GM19099 (cell line): Measurements from ENCODE around the gene C11orf91.

Source experiments
- POLR2A ChIP-seq: IDR thresholded peaks from 3 replicates; pipeline ENCODE4 v1.6.1; 2011; ENCODE audit warnings: low read depth; ENCODE audit not compliant: insufficient read length; ENCODE audit errors: extremely low read depth

Gene C11orf91

DNA sequence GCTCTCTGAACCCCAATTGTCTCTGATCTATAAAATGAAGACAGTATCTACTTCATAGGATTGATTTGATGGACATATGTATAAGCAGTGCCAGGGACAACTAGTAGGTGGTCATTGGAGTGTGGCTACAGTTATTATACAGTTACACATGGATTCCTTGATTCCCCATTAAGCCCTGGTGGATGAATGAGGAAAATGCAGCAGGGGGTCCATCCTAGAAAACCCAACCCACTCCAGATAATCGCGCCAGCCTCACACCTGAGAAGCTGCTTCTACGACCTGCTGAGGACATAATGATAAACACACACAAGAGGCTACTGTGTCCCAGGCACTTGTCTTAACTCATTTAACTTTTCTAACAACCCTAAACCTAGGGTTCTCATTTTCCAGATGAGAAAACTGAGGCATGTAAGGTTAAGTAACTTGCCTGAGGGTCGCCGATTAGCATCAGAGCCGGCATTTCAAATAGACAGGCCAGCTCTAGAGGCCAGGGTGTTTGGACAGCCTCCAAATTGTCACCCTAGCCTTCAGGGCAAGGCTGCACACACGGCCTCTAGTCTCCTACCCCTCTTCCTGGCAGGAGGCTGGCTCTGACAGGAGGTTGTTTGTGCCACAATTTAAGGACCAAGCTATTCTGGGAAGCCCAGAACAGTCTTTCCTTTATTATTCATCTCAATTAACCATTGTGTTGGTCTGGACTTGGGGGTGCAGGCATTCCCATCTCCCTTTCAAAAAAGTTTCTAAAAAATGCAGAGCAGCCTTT lies 3.8 kb upstream of the C11orf91 start:
- TF ChIP-seq POLR2A: no peak

DNA sequence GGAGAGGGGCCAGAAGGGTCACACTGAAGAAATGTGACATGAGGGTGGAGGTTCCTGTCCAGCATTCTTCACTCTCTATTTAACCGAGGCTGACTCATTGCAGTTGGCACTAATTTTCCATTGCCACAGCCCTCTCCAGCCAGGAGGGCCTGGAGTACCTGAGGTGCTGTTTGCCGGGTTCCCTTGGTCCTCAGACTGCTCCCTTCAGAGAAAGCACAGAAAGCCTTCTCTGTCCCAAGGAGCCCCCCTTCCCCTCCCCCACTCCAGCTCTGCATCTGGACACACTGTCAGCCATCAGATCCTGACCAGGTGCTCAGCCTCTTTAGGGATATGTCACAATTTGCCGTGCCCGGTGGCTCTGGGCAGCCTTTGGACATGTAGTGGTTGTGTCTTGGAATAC lies 3.2 kb upstream of the C11orf91 start:
- TF ChIP-seq POLR2A: no peak

DNA sequence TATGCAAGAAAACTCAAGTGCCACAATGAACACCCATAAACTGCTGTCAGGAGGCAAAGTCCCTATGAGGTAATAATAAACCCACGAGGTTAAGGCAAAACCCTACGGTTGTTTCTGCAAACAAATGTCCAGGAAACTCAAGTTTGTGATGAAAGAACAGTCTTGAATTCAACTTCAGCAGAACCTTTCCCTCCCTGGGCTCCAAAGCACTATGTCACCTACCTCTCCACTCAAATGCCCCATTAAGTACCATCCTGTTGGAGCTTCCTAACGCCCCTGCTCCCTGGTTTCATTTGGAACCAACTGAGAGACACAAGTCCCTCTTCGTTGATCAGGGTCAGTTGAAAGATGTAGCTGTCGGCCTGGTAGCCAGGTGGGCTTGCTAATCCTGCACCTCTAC lies 2.6 kb upstream of the C11orf91 start:
- no peak for TF ChIP-seq POLR2A

DNA sequence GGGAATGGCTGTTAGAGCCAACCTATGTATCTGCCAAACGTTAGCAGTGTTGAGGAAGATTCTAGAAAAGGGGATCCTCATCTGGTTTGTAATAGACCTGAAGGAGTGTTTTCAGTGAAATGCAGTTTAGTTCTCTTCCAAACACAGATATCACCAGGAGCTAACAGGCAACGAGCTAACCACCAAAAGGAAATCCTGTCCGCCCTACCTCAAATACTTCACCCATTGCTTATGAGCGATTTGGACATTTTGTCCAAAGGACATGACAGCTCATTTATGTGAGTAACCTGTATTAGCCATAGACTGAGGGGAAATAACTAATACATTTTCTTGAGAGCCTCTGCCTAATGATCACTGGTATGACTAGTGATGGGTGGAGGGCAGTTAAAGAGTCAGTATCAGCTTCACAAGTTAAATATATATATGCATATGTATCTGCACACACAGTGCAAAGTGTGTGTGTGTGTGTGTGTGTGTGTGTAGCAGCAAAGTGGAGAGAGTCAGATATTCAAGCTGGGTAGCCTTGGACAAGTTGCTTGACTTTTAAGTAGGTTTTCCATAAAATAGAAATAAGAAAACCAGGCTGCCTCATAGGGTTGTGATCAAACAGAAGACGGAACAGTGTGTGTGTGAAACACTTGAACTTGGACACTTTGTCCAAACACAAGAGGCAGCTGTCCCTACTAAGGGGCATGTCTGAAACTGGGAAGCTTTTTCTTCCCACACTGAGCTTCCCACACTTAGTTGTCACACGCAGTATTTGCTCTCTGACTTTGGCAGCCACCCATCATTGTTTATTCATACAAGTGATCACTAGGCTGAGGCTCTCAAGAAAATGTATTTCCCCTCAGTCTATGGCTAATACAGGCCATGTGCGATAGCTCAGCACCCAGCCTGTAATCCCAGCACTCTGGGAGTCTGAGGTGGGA lies 940 bp upstream of the C11orf91 start:
- no peak for TF ChIP-seq POLR2A

GRCh38 chr11:33700063-33700501 lies 544 bp downstream of the C11orf91 start:
- TF ChIP-seq POLR2A: no peak

DNA sequence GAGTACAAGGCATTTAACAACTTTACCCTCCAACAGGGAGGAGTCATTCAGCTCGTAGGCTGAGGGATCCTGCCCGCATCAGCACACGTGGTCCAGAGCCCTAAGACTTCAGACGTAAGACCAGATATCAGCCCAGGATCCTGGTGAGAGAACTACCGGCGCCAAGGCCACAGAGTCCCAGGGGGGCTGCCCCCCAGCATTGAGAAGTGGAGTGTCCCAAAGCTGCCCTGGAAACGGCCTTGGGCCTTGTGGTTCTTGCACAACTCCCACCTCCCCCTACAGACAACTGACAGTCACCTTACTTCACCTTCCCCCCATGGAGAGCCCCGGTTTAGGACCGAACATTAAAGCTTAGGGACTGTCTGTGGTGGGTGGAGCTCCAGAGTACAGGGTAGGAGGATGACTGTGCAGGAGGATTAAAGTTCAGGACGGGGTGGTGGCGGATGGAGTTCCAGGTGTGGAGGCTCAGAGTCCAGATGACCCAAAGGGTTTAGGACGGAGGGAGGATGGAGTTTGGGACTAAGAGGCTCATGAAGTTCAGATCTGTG lies 1.0 kb downstream of the C11orf91 start:
- no peak for TF ChIP-seq POLR2A

DNA sequence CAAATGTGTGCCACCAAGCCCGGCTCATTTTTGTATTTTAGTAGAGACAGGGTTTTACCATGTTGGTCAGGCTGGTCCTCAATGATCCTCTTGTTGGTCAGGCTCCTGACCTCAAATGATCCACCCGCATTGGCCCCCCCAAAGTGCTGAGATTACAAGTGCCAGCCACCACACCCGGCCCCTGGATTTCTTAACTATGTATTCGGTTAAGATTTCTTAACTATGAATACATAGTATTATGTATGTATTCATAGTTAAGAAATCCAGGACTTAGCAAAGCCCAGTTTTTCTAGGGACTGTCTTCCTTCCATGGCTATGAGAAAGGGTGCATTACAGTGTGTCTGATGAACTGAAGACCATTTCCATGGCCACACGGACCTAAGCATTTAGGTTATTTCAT lies 1.7 kb downstream of the C11orf91 start:
- no peak for TF ChIP-seq POLR2A

DNA sequence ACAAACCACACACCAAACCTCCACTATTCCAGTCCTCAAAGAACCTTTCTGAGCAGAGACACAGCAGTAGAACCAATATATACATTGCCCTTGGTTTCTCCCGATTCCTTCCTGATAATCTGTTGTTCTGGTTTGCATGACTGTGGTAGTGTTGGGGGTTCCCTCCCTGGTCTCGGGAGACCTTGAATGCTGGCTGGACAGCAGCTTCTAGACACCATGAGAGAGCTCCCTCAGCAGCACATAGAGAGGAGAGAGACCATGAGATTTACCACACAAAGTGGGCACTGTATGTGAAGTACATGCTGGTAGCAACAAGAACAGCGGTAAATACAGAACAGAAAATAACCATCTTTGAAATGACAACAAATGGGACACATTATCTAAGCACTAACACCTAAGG lies 2.6 kb downstream of the C11orf91 start:
- TF ChIP-seq POLR2A: no peak

DNA sequence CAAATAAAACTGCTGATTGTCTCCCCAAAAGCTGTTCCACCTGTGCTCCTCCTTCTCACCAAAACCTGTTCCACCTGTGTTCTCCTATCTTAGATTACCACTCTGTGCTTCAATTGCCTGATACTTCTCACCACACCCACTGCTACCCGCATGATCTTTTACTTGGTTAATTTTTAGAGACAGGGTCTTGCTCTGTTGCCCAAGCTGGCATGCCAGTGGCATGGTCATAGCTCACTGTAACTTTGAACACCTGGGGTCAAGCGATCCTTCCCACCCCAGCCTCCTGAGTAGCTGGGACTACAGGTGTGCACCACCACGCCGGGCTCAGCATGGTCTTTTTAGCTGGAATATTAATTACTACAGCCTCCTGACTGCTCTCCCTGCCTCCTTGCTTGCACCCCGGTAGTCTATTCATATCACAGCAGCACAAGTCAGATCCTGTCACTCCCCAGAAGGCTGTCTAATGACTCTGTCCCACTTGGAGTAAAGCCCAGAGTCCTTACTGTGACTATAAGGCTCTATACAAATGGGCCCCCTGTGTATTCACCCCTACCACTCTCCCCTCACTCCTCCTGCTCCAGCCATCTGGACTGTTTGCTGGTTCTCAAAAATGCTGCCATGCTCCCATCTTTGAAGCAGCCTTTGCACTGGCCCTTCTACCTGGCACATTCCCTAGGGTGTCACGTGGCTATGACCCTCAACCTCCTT lies 3.5 kb downstream of the C11orf91 start:
- no peak for TF ChIP-seq POLR2A

GRCh38 chr11:33696411-33696810 lies 4.2 kb downstream of the C11orf91 start:
- TF ChIP-seq POLR2A: no peak

DNA sequence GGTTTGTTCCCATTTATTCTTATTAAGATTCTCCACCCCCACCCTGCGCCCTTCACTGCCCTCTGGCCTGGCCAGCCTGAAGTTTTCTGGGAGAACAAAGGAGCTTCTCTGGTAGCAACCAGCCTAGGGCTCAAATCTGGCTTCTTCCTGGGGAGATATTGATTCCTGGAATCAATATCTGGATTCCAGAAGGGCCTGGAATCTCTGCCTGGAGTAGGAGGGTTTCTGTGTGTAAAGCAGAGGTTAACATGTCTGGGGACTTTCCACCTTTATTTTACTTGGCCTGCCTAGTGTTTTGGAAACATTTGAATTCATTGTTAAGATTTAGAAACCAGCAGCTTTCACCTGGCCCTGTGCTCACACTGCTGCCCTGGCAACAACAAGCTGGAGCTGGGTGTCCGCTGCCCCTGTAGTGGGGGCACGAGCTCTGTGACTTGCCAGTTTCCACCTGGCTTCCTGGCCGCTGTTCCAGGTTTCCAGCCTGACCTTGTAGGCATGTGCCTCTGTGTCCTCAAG lies 5.5 kb downstream of the C11orf91 start:
- TF ChIP-seq POLR2A: no peak

DNA sequence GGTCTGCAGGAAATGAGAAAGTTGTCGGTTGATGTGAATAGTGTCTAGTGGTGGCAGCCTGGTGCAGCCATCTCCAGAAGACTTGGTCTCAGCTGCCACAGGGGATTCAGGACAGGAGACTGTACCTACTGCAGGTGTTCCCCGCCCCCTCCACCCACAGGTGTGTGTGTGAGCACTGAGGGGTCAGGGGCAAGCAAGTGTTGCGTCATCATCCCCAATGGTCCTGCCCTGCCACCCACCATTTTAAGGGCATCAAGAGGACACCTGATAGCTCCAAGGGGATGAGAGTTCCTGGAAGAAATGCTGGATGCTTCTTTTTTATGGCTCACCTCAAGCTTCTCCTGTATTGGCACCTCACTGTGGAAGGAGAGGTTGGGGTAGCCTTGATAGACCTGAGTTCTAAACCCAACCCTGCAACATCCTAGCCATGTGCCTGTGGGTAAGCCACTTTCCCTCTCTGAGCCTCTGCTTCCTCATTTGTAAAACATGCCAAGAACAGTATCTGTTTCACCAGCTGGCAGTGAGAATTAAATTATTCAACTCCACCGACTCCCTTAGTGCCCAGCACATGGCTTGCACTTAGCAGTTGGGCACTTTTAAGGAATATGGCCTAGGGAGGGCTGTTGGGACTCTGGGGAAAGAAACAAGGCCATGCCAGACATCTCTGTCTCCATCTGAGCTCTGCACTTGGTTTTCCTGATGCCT lies 6.1 kb downstream of the C11orf91 start:
- TF ChIP-seq POLR2A: no peak

DNA sequence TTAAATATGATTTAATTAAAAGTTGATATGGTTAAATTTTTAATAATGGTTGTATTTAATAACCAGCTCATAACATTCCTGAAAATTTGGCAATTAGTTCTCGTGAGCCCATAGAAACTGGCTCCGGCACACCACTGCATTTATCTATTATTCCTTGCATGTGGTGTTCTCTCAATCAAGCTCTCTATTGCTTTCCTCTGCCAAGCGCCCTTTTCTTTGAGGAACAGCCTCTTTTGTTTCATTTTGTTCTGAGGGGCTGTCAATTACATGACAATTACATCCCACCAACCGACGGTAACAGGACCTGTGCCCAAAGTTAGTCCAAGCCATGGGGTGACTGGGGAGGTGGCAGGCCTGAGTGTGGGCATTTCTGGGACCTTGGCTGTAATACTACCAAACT lies 8.1 kb downstream of the C11orf91 start:
- TF ChIP-seq POLR2A: no peak

DNA sequence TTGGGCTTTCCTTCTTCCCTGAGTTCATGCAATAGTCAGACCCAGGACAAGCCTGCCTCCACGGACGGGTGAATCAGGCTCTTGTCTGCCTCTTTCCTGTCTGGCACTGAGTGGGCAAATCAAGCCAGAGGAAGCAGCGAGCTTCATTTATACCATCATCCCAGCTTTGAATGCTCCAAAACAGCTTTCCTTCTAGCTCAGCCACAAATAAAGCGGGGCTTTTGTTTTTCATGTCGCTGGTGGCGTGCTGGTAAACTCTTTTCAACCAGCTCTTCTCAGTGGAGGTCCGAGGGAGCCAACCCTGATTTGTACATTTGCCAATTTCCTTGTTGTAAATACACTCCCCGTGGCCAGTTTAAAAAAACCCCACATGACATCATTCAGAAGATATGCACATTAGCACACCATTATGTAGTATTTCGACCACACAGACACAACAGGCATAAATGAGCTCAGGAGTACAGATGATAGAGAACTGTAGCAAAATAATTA lies 8.6 kb downstream of the C11orf91 start:
- TF ChIP-seq POLR2A: no peak
